HG03354 (cell line): ENCODE results near the gene CNTN1.

ENCODE experiments used
- ATAC-seq: cut with Tn5 transposase; IDR thresholded peaks from one replicate; pipeline ENCODE4 v1.9.1; 2021; ENCODE audit warnings: mild to moderate bottlenecking; ENCODE audit not compliant: unreplicated experiment, poor library complexity, severe bottlenecking

CNTN1 gene

DNA sequence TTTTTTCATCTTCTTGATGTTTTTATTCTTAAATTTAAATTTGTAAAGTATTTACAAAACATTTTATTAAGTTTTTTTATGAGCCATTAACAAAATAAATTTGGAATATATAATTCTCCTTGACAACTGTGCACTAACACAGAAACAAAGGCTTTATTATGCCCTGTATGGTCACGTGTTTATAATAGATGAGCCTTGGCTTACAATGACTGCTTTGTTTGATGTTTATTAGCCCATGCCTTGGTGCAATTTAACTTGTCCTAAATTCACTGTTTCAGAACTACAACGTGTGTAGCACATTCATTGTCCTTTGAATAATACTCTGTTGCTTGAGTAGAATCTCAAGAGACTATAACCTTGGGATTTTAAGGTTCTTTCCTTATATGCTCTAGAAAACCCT is 59.8 kb downstream of the CNTN1 start:
- ATAC-seq = no peak

DNA sequence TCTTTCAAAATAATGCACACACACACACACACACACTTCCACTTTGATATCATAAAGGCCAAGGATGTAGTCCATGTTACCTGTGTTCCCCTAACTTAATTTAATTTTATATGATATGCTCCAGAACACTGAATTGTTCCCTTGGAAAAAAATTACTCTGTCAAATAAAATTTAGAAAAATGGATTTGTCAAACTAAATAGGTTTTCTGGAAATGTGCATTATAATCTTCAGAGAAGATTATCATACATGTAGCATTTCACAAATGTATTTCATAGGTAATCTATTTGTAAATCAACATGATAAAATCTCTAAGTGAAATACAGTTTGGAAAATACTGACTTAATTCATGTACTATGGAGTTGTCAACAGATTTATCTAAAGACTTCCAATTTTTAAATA is 68.6 kb downstream of the CNTN1 start:
- ATAC-seq = no peak

GRCh38 chr12:40762072-40762471 is 69.8 kb downstream of the CNTN1 start:
- ATAC-seq = no peak

DNA sequence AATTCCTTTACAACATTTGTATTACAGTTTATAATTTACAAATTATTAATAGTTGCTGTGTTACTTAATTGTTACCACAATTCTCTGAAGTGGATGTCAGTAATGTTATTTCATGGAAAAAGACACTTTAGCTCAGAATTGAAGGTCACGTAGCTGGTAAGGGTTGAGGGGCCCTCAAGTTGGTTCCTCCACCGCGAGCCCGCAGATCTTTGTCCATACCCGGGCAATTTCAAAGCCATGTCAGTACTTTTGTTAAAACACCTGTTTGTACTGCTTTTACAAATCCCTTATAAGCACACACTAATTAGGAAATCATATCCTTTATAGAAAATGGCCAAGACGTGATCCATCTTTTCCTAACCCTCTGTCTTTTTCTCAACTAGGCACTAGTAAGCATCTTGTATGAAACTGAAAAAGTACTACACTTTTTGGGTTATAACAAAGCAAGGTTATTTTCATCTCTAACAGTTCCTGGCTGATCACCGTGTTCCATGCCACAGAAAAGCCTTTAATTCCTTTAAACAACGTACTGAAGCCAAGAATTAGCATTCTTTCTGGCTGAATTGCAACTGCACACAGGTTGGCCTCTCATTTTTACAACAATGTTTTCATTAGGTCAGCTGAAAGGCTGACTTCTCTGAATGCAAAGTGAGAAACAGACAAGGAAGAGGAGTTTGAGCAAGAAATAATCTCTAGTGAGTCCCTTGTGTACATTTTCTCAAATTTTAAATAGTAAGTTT is 76.1 kb downstream of the CNTN1 start:
- no peak for ATAC-seq

DNA sequence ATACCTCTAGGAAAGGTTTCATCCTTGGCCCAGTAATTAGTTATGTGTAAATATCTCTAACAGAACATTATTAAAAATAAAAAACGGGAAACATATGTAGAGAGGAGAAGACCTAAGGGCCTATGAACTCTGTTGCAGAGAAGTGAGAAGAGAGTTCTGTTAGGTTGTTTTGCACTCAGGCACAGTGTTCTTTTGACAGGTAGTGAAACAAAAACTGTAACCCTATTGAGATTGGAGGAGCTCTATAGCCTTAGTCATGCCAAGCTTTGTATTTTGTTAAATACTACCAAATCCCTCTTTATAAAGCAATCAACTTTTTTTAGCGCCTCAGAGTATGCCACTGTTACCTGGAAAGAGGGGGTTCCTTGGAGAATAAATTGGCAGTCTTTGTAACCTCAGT is 77.6 kb downstream of the CNTN1 start:
- ATAC-seq = no peak

GRCh38 chr12:40770781-40771180 is 78.5 kb downstream of the CNTN1 start:
- ATAC-seq = no peak

- no peak for ATAC-seq
These were observed 83.4 kb downstream of the CNTN1 start for GRCh38 chr12:40775661-40776060.

DNA sequence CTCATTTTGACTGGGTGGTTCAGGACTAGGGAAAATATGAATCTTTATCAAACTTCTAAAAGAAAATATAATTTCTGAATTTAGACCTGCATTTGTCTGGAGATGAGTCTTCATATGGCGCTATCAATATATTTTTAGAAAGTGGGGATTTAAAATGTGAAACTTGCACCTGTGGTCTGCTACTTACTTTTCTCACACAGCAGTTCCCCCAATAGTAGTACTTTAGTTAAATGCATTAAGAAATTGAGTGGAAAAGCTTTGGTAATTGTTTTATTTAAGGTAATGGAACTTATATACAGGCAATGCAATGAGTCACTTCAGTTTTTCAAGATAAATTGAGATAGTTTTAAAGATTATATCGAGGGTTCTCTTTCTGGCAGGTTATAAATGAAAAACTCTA is 91.9 kb downstream of the CNTN1 start:
- no peak for ATAC-seq

GRCh38 chr12:40788276-40788675 is 96.0 kb downstream of the CNTN1 start:
- no peak for ATAC-seq

DNA sequence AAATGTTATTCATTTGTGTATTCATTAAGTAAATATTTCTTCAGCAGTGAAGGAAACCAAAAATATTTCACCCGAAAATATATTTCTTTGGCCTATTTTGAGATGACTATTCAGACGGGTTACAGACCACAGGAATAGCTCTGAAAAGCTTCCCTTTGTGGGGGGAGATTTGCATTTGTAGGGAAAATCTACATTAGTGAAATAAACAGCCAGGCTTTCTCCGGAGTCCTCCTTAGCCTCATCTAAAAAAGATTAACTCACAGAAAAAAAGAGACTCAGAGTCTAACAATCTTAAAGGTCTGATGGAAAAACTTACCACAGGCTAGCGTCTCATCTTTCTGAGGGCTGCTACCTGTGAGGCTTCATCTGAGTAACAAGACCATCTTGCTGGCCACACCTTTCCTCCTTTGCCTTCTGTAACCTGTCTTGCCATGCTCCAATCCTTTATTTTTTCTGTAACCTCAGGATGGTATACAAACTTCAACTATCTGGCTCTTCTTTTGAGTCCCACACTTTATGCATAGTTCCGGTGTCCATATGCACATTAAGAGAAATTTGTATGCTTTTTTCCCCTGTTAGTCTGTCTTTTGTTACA is 100.7 kb downstream of the CNTN1 start:
- ATAC-seq = no peak

DNA sequence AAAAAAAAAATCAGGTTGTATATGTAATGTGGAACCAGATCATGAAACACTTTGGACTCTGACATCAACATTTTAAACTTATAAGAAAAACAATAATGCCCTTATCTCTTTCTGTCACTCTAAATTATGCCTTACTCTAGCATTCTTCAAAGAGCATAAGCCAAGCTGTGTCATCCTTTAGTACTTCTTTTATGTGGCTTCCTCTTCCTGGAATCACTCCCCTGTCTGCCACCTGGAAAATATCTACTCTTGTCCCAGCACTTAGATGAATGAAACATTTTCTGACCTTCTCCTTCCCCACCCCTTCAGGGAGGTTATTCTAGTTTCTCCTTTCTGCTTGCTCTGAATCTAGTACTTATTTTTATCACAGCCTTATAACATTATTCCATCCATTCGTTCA is 101.2 kb downstream of the CNTN1 start:
- ATAC-seq = no peak

GRCh38 chr12:40794087-40794486 is 101.8 kb downstream of the CNTN1 start:
- ATAC-seq = no peak

DNA sequence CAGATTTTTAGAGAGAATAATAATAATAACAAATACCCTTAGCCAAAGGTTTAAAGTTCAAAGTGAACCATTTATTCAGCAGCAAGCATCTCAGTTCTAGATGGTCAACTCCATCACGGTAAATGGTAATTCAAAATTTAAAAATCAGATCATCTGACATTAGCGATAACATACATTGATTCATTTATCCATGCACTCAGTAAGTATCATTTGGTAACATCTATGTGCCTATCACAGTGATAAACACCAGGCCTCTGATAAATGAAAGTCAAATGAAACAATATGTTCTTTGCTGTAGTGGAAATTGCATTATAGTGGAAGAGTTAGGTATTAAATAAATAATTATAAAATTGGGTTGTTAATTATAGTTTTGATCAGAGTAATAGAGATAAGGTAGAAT is 108.8 kb downstream of the CNTN1 start:
- no peak for ATAC-seq

- ATAC-seq = no peak
These were observed 109.6 kb downstream of the CNTN1 start for GRCh38 chr12:40801861-40802260.

DNA sequence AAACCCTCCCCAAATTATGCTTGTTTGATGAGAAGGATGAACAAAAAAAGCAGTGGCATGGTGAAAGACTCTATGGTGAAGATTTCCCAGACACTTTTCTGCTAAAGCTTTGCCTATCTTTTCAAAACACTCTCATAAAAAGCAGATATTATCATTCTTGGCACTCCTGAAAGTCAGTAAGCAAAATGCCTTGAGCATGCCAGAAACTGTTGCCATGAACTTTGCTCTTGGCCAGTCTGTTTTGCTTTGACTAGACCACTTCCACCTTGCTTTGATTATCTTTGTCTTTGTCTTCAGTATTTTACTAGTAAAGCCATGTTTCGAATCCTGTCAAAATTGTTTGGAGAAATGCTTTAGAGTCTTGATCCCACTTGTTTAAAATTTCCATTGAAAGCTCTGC is 110.4 kb downstream of the CNTN1 start:
- no peak for ATAC-seq

DNA sequence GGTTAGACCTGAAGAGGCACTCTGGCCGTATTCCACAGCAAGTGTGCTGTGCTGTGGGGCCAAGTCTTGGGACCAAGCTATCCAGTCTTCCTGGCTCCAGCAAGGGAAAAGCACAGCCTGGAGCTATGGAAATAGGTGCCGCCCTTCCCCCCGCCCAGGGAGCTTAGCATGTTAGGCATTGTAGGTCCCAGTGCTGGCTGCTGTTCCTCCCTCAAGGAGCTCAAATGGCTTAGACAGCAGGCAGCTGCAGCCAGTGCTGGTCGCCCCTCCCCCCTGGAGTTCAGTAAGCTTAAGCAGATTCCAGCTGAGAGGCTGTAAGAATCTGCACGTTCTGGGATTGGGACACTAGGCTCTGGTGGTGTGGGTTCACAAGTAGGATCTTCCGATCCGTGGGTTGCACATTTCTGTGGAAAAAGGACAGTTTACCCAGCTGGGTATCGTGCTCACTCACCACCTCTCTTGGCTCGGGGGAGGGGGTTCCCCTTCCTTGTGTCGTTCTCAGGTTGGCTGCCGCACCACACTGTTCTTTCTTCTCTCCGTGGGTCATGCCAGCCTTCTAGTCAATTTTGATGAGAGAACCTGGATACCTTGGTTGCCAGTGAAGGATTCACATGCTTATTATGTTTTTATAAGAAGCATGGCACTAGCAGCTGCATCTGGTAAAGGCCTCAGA is 127.3 kb downstream of the CNTN1 start:
- no peak for ATAC-seq

GRCh38 chr12:40820794-40821484 is 128.7 kb downstream of the CNTN1 start:
- ATAC-seq = no peak

GRCh38 chr12:40825156-40825555 is 132.9 kb downstream of the CNTN1 start:
- ATAC-seq = no peak

- ATAC-seq = no peak
These were observed 135.7 kb downstream of the CNTN1 start for GRCh38 chr12:40827683-40828592.

DNA sequence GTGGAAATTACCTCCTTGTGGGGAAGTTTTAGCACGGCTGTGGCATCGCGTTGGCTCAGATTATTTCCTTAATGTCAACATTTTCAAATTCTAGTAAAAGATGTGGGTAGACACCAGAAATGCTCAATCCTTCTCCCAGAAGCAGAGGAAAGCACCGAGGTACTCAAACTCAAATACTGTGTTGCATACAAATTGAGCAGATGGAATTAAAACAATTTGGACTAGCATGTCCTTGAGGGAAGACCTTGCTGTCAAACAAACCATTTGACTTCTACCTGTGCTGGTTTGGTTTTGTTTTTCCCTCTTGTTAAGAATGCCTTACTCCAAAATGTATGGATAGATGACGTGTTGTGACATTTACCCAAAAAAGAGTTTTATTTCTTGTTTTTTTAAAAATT is 136.4 kb downstream of the CNTN1 start:
- ATAC-seq = no peak
